Stimulated activated CD4-positive, alpha-beta T cell treated with anti-CD3 and anti-CD28 coated beads, Interleukin-4, amount 100 ng/mL, for 4 hours (primary cell): ENCODE data around the gene PCTP.

ENCODE experiments used
- DNase-seq, 2 experiments: peaks; one replicate each; pipeline ENCODE4 v3.0.0-alpha.2; 2020

Gene PCTP

GRCh38 chr17:55728361-55728760, 22.5 kb upstream of the PCTP start:
- no peak for DNase-seq

GRCh38 chr17:55728833-55729232, 22.0 kb upstream of the PCTP start:
- no peak for DNase-seq

- DNase-seq, result no peak
Observed at GRCh38 chr17:55729484-55729883, 21.4 kb upstream of the PCTP start.

GRCh38 chr17:55730380-55730779, 20.5 kb upstream of the PCTP start:
- DNase-seq, result no peak

GRCh38 chr17:55730808-55731207, 20.0 kb upstream of the PCTP start:
- DNase-seq, result no peak

GRCh38 chr17:55731586-55732250, 19.1 kb upstream of the PCTP start:
- no peak for DNase-seq

GRCh38 chr17:55734128-55734781, 16.6 kb upstream of the PCTP start:
- DNase-seq, result peak in 1 of 2 experiments; percentile 2

- DNase-seq, result peak in 1 of 2 experiments; percentile 10
Observed at GRCh38 chr17:55735731-55736405, 15.0 kb upstream of the PCTP start.

GRCh38 chr17:55737976-55738501, 12.8 kb upstream of the PCTP start:
- DNase-seq, result no peak

GRCh38 chr17:55740511-55741355, 10.1 kb upstream of the PCTP start:
- DNase-seq, result no peak

GRCh38 chr17:55741356-55741700, 9.5 kb upstream of the PCTP start:
- DNase-seq, result no peak

GRCh38 chr17:55742272-55743102, 8.4 kb upstream of the PCTP start:
- no peak for DNase-seq

- DNase-seq, result no peak
Observed at GRCh38 chr17:55743103-55743679, 7.7 kb upstream of the PCTP start.

- DNase-seq, result no peak
Observed at GRCh38 chr17:55745258-55745657, 5.6 kb upstream of the PCTP start.

- DNase-seq, result no peak
Observed at GRCh38 chr17:55746466-55746865, 4.4 kb upstream of the PCTP start.

- no peak for DNase-seq
Observed at GRCh38 chr17:55747209-55747608, 3.6 kb upstream of the PCTP start.

- DNase-seq, result no peak
Observed at GRCh38 chr17:55748841-55749240, 2.0 kb upstream of the PCTP start.

- no peak for DNase-seq
Observed at GRCh38 chr17:55749985-55750384, 866 bp upstream of the PCTP start.

GRCh38 chr17:55751720-55752250, 934 bp downstream of the PCTP start:
- DNase-seq, result no peak

GRCh38 chr17:55756689-55757088, 5.8 kb downstream of the PCTP start:
- DNase-seq, result no peak

- no peak for DNase-seq
Observed at GRCh38 chr17:55757659-55758058, 6.8 kb downstream of the PCTP start.

GRCh38 chr17:55758171-55758570, 7.3 kb downstream of the PCTP start:
- no peak for DNase-seq
